ENCODE data around the gene COL7A1. TPM values are rescaled to one million over a fixed set of nuclear protein-coding genes. Genes with fewer than 3 reads are reported as not detected.

Gene COL7A1
- total and polyA plus RNA-seq, 2 of the 13 experiments (the other 11 are each of a cell fraction or from before 2014, with no cell fraction given) = 2.7 to 11.7 TPM

DNA sequence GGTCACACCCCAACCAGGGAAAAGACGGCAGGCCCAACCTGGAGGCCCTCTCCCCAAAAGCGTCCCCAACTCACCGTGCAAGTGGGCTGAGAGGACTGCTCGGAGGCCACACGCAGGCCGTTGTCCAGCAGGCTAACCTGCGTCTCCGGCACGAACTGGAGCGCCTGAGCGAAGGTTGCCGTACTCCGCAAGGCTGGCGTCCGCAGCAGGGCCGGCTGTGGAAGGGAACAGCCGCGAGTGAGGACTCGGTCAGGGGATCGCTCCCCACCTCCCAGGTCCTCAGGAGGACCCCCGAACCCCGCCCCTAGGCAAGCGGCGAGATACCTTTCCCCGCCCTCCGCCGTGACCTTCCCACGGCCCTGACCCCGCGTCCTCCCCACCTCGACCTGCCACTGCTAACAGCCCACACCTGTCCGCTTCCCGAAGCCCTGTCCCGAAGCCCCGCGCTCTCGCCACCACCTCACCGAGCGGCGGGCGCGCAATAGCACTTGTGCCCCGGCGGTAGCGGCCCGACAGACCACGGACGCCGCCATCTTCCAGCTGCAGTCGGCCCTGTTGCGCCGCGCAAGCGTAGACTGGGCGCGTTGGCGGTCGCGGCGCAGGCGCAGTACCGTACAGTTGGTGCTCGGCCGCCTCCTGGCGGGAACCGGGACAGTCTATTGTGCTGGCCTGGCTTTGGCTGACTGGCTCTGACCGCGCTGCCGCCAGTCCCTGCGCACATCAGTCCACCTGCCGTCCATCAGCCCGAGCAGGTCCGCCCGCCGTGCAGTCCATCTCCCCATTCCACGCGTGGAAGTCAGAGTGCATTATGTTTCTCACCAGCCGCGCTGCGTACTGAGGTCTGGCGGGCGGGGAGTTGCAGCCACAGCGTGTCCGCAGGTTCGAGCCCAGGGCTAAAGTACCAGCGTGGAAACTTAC lies 14.2 kb upstream of the COL7A1 start, which contains the start of gene UQCRC1 (continued):
- TF ChIP-seq ZNF766 (CRISPR knock-in tag; IDR thresholded peaks at IDR 0.05; ENCODE audit: borderline replicate concordance) = no peak
- TF ChIP-seq ZNF329 (CRISPR knock-in tag; IDR thresholded peaks at IDR 0.05; ENCODE audit: low read depth) = peak; percentile 71; the same call in 1 of the 2 replicates
- no peak for TF ChIP-seq NKX3-1 (CRISPR knock-in tag; IDR thresholded peaks at IDR 0.05)
- TF ChIP-seq ZNF136 (CRISPR knock-in tag; IDR thresholded peaks at IDR 0.05; ENCODE audit: low read depth) = 0 out of 2 replicates have a peak, but pooled peaks have one; percentile 39
- 0 out of 2 replicates have a peak, but pooled peaks have one; percentile 71 for TF ChIP-seq ZNF607 (CRISPR knock-in tag; IDR thresholded peaks at IDR 0.05; ENCODE audit: borderline replicate concordance)
- no peak for TF ChIP-seq ZNF605 (CRISPR knock-in tag; IDR thresholded peaks at IDR 0.05)
- TF ChIP-seq, protein P1, sequence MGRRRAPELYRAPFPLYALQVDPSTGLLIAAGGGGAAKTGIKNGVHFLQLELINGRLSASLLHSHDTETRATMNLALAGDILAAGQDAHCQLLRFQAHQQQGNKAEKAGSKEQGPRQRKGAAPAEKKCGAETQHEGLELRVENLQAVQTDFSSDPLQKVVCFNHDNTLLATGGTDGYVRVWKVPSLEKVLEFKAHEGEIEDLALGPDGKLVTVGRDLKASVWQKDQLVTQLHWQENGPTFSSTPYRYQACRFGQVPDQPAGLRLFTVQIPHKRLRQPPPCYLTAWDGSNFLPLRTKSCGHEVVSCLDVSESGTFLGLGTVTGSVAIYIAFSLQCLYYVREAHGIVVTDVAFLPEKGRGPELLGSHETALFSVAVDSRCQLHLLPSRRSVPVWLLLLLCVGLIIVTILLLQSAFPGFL (CRISPR knock-in tag; IDR thresholded peaks at IDR 0.05) = no peak
- no peak for TF ChIP-seq SCMH1 (CRISPR knock-in tag; IDR thresholded peaks at IDR 0.05; ENCODE audit: borderline replicate concordance)
- TF ChIP-seq, protein P2, sequence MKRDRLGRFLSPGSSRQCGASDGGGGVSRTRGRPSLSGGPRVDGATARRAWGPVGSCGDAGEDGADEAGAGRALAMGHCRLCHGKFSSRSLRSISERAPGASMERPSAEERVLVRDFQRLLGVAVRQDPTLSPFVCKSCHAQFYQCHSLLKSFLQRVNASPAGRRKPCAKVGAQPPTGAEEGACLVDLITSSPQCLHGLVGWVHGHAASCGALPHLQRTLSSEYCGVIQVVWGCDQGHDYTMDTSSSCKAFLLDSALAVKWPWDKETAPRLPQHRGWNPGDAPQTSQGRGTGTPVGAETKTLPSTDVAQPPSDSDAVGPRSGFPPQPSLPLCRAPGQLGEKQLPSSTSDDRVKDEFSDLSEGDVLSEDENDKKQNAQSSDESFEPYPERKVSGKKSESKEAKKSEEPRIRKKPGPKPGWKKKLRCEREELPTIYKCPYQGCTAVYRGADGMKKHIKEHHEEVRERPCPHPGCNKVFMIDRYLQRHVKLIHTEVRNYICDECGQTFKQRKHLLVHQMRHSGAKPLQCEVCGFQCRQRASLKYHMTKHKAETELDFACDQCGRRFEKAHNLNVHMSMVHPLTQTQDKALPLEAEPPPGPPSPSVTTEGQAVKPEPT (CRISPR knock-in tag; IDR thresholded peaks at IDR 0.05; ENCODE audit: low read depth) = no peak; the same call in 1 of the 2 replicates
- TF ChIP-seq PTBP1 (IDR thresholded peaks at IDR 0.05; ENCODE audit: low read depth, low read length, poor library complexity, severe bottlenecking) = no peak
- peak; percentile 67; the same call in 1 of the 2 replicates for TF ChIP-seq ZBTB10 (CRISPR knock-in tag; IDR thresholded peaks at IDR 0.05; ENCODE audit: borderline replicate concordance)
- 0 out of 2 replicates have a peak, but pooled peaks have one; percentile 50 for TF ChIP-seq ZNF124 (CRISPR knock-in tag; IDR thresholded peaks at IDR 0.05)
- TF ChIP-seq, protein P3, sequence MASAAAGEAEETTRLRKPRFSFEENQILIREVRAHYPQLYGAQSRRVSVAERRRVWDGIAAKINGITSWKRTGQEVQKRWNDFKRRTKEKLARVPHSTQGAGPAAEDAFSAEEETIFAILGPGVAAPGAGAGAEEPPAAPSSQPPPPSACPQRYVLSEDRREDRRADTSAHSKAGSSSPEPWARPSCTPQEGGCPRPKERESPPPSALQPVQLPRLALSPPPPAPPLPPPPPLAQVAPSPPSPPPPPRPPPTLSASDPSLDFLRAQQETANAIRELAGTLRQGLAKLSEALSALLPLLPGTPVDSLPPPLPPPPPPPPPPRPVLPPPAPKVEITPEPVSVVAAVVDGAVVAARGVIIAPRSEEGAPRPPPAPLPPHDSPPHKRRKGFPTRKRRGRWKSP (CRISPR knock-in tag; IDR thresholded peaks at IDR 0.05) = peak; percentile 100

All from HepG2 (cell line).